ENCODE data around the gene BANF1.

- TF ChIP-seq ARNTL (CRISPR knock-in tag; IDR thresholded peaks at IDR 0.05; ENCODE audit: borderline replicate concordance, low read depth): no peak
- TF ChIP-seq PATZ1 (CRISPR knock-in tag; IDR thresholded peaks at IDR 0.05; ENCODE audit: borderline replicate concordance): no peak
- no peak for TF ChIP-seq OSR1 (CRISPR knock-in tag; IDR thresholded peaks at IDR 0.05)
- no peak for TF ChIP-seq ESRRG (CRISPR knock-in tag; IDR thresholded peaks at IDR 0.05)
- no peak for TF ChIP-seq ZC3H10 (CRISPR knock-in tag; IDR thresholded peaks at IDR 0.05)
- TF ChIP-seq ZFP3 (CRISPR knock-in tag; IDR thresholded peaks at IDR 0.05): no peak
These were observed 34.0 kb downstream of the BANF1 start for GRCh38 chr11:66036334-66036710.
